ENCODE measurements around the gene PCBP3. TPM values are rescaled to one million over a fixed set of nuclear protein-coding genes. Genes with fewer than 3 reads are reported as not detected.
"Not testable (repeated sequence)": the region's sequence is repeated elsewhere in the genome, so short reads cannot be mapped to it uniquely, and the experiment has no call there.

Gene PCBP3
- total and polyA plus RNA-seq, 5 experiments from 2014 or later = 0.47 to 2.3 (median 0.95) TPM; not detected in 1

GRCh38 chr21:45949928-45950739, 306.6 kb downstream of the PCBP3 start:
- no peak for DNase-seq
- H3K27ac Mint-ChIP-seq = no peak overlapping the region
- H3K36me3 Mint-ChIP-seq = no peaks in the 10 kb centered on the region
- POLR2A ChIA-PET = no interaction called here
- no peaks in the 10 kb centered on the region for H3K4me1 Mint-ChIP-seq
- H3K9me3 Mint-ChIP-seq = peaks cover 0 to 2% (median 0%) of the 10 kb centered on the region in 9 donors
- H3K27me3 Mint-ChIP-seq = peaks cover 3 to 29% (median 15%) of the 10 kb centered on the region in 5 donors
- ATAC-seq = no peak
- no peak overlapping the region for H3K4me3 Mint-ChIP-seq

GRCh38 chr21:45950740-45951515, 307.4 kb downstream of the PCBP3 start:
- POLR2A ChIA-PET = no interaction called here
- peaks cover 0 to 2% (median 0%) of the 10 kb centered on the region in 9 donors for H3K9me3 Mint-ChIP-seq
- no peak overlapping the region for H3K4me3 Mint-ChIP-seq
- no peak for DNase-seq
- no peaks in the 10 kb centered on the region for H3K36me3 Mint-ChIP-seq
- no peak for ATAC-seq
- H3K27ac Mint-ChIP-seq = no peak overlapping the region
- H3K27me3 Mint-ChIP-seq = peaks cover 3 to 29% (median 15%) of the 10 kb centered on the region in 5 donors
- H3K4me1 Mint-ChIP-seq = no peaks in the 10 kb centered on the region

- Mint-ChIP-seq H3K27me3 (peaks cover 3 to 29% (median 15%) of the 10 kb centered on the region in 5 donors), H3K9me3 (peaks cover 0 to 2% (median 0%) of the 10 kb centered on the region in 9 donors), H3K4me3 (no peak overlapping the region), H3K27ac (no peak overlapping the region), H3K4me1 (no peaks in the 10 kb centered on the region), H3K36me3 (no peaks in the 10 kb centered on the region)
- POLR2A ChIA-PET = no interaction called here
- DNase-seq (no peak), ATAC-seq (no peak)
Measured at GRCh38 chr21:45951676-45952075, 308.2 kb downstream of the PCBP3 start.

GRCh38 chr21:45952527-45952926, 309.0 kb downstream of the PCBP3 start:
- H3K27ac Mint-ChIP-seq, H3K36me3 Mint-ChIP-seq, DNase-seq, H3K4me3 Mint-ChIP-seq, POLR2A ChIA-PET, H3K9me3 Mint-ChIP-seq, H3K4me1 Mint-ChIP-seq, ATAC-seq: not testable (repeated sequence)
- H3K27me3 Mint-ChIP-seq = peaks cover 3 to 29% (median 15%) of the 10 kb centered on the region in 5 donors

- POLR2A ChIA-PET = no interaction called here
- DNase-seq (no peak), ATAC-seq (no peak)
- no peak overlapping the region for H3K4me3 Mint-ChIP-seq
- H3K27me3 Mint-ChIP-seq = peaks cover 3 to 30% (median 15%) of the 10 kb centered on the region in 5 donors
- peaks cover 0 to 2% (median 0%) of the 10 kb centered on the region in 9 donors for H3K9me3 Mint-ChIP-seq
- no peaks in the 10 kb centered on the region for H3K4me1 Mint-ChIP-seq
- no peak overlapping the region for H3K27ac Mint-ChIP-seq
- H3K36me3 Mint-ChIP-seq = no peaks in the 10 kb centered on the region
Measured at GRCh38 chr21:45952974-45953373, 309.4 kb downstream of the PCBP3 start.

- H3K4me1 Mint-ChIP-seq = peaks cover 0 to 3% (median 1%) of the 10 kb centered on the region in 4 donors
- DNase-seq (no peak), ATAC-seq (no peak)
- POLR2A ChIA-PET = no interaction called here
- no peak overlapping the region for H3K27ac Mint-ChIP-seq
- no peaks in the 10 kb centered on the region for H3K36me3 Mint-ChIP-seq
- H3K27me3 Mint-ChIP-seq = peaks cover 10 to 36% (median 11%) of the 10 kb centered on the region in 5 donors
- peaks cover 0 to 2% (median 0%) of the 10 kb centered on the region in 9 donors for H3K9me3 Mint-ChIP-seq
- H3K4me3 Mint-ChIP-seq = no peak overlapping the region
Measured at GRCh38 chr21:45954261-45954660, 310.7 kb downstream of the PCBP3 start.

- POLR2A ChIA-PET = no interaction called here
- no peak overlapping the region for H3K4me3 Mint-ChIP-seq
Measured at GRCh38 chr21:45954921-45955320, 311.4 kb downstream of the PCBP3 start.

GRCh38 chr21:45957551-45957950, 314.0 kb downstream of the PCBP3 start:
- H3K27me3 Mint-ChIP-seq = peaks cover 5 to 45% (median 14%) of the 10 kb centered on the region in 5 donors
- peaks cover 0 to 2% (median 0%) of the 10 kb centered on the region in 3 donors for H3K36me3 Mint-ChIP-seq
- no peak for DNase-seq
- H3K9me3 Mint-ChIP-seq = peaks cover 0 to 19% (median 7%) of the 10 kb centered on the region in 9 donors
- H3K4me1 Mint-ChIP-seq = peaks cover 0 to 4% (median 1%) of the 10 kb centered on the region in 4 donors
- POLR2A ChIA-PET = no interaction called here
- no peak overlapping the region for H3K4me3 Mint-ChIP-seq
- H3K27ac Mint-ChIP-seq = no peak overlapping the region
- no peak for ATAC-seq

More at GRCh38 chr21:45954921-45955320, 311.4 kb downstream of the PCBP3 start:
- Mint-ChIP-seq H3K4me1 (peaks cover 0 to 3% (median 1%) of the 10 kb centered on the region in 4 donors), H3K36me3 (no peaks in the 10 kb centered on the region), H3K27ac (no peak overlapping the region), H3K27me3 (peaks cover 10 to 36% (median 11%) of the 10 kb centered on the region in 5 donors), H3K9me3 (peaks cover 0 to 2% (median 0%) of the 10 kb centered on the region in 9 donors)
- ATAC-seq (no peak), DNase-seq (no peak)

GRCh38 chr21:45957981-45958600, 314.6 kb downstream of the PCBP3 start:
- peaks cover 0 to 4% (median 2%) of the 10 kb centered on the region in 4 donors for H3K4me1 Mint-ChIP-seq
- no peak overlapping the region for H3K27ac Mint-ChIP-seq
- peaks cover 0 to 23% (median 9%) of the 10 kb centered on the region in 9 donors for H3K9me3 Mint-ChIP-seq
- no peak for ATAC-seq
- POLR2A ChIA-PET = no interaction called here
- peaks cover 0 to 40% (median 13%) of the 10 kb centered on the region in 5 donors for H3K27me3 Mint-ChIP-seq
- DNase-seq = no peak
- H3K4me3 Mint-ChIP-seq = no peak overlapping the region
- H3K36me3 Mint-ChIP-seq = peaks cover 0 to 2% (median 0%) of the 10 kb centered on the region in 3 donors

GRCh38 chr21:45959182-45959581, 315.7 kb downstream of the PCBP3 start:
- DNase-seq (no peak), ATAC-seq (no peak)
- peaks cover 0 to 6% (median 5%) of the 10 kb centered on the region in 3 donors for H3K36me3 Mint-ChIP-seq
- POLR2A ChIA-PET = no interaction called here
- H3K27ac Mint-ChIP-seq = no peak overlapping the region
- peaks cover 0 to 37% (median 13%) of the 10 kb centered on the region in 5 donors for H3K27me3 Mint-ChIP-seq
- no peak overlapping the region for H3K4me3 Mint-ChIP-seq
- peaks cover 0 to 33% (median 9%) of the 10 kb centered on the region in 9 donors for H3K9me3 Mint-ChIP-seq
- H3K4me1 Mint-ChIP-seq = peaks cover 0 to 4% (median 2%) of the 10 kb centered on the region in 4 donors

GRCh38 chr21:45959779-45960390, 316.4 kb downstream of the PCBP3 start:
- DNase-seq (no peak), ATAC-seq (no peak)
- H3K4me1 Mint-ChIP-seq = peaks cover 0 to 4% (median 2%) of the 10 kb centered on the region in 4 donors
- no peak overlapping the region for H3K27ac Mint-ChIP-seq
- POLR2A ChIA-PET = no interaction called here
- H3K4me3 Mint-ChIP-seq = no peak overlapping the region
- H3K9me3 Mint-ChIP-seq = peaks cover 0 to 36% (median 11%) of the 10 kb centered on the region in 9 donors
- peaks cover 0 to 37% (median 13%) of the 10 kb centered on the region in 5 donors for H3K27me3 Mint-ChIP-seq
- peaks cover 0 to 9% (median 8%) of the 10 kb centered on the region in 3 donors for H3K36me3 Mint-ChIP-seq

GRCh38 chr21:45961408-45961807, 317.9 kb downstream of the PCBP3 start:
- ATAC-seq, POLR2A ChIA-PET, H3K36me3 Mint-ChIP-seq, H3K4me3 Mint-ChIP-seq, H3K27ac Mint-ChIP-seq, H3K4me1 Mint-ChIP-seq, DNase-seq: not testable (repeated sequence)
- Mint-ChIP-seq H3K9me3 (peaks cover 0 to 38% (median 11%) of the 10 kb centered on the region in 9 donors), H3K27me3 (peaks cover 0 to 37% (median 8%) of the 10 kb centered on the region in 5 donors)

Data from naive thymus-derived CD8-positive, alpha-beta T cell (primary cell).